GM12801 (cell line): ENCODE data around the gene MTERF1.

Experiments
- CTCF ChIP-seq: IDR thresholded peaks from one replicate; pipeline ENCODE4 v1.5.1; 2011; ENCODE audit warnings: control low read depth; ENCODE audit not compliant: insufficient read length; ENCODE audit errors: extremely low read depth

MTERF1 gene

GRCh38 chr7:91880413-91881241 is at the start of gene MTERF1:
Gene MTERF1, minus strand, starts transcription at chr7:91880702. Its CDS starts 619 bp downstream, at chr7:91880083.
- TF ChIP-seq CTCF, result no peak

- no peak for TF ChIP-seq CTCF
Observed at GRCh38 chr7:91929463-91929862, 49.0 kb upstream of the MTERF1 start.

- TF ChIP-seq CTCF, result no peak
Observed at GRCh38 chr7:91927912-91928311, 47.4 kb upstream of the MTERF1 start.

GRCh38 chr7:91922857-91923256 is 42.4 kb upstream of the MTERF1 start:
- TF ChIP-seq CTCF, result no peak

GRCh38 chr7:91918356-91918755 is 37.9 kb upstream of the MTERF1 start:
- no peak for TF ChIP-seq CTCF

- no peak for TF ChIP-seq CTCF
Observed at GRCh38 chr7:91916051-91916440, 35.5 kb upstream of the MTERF1 start.

- no peak for TF ChIP-seq CTCF
Observed at GRCh38 chr7:91915401-91916050, 35.0 kb upstream of the MTERF1 start.
